ENCODE results near the gene SULT1A4. TPM values are rescaled to one million over a fixed set of nuclear protein-coding genes. Genes with fewer than 3 reads are reported as not detected.

The SULT1A4 gene
- 4.6 and 6.0 TPM in 2 replicates for total RNA-seq

DNA sequence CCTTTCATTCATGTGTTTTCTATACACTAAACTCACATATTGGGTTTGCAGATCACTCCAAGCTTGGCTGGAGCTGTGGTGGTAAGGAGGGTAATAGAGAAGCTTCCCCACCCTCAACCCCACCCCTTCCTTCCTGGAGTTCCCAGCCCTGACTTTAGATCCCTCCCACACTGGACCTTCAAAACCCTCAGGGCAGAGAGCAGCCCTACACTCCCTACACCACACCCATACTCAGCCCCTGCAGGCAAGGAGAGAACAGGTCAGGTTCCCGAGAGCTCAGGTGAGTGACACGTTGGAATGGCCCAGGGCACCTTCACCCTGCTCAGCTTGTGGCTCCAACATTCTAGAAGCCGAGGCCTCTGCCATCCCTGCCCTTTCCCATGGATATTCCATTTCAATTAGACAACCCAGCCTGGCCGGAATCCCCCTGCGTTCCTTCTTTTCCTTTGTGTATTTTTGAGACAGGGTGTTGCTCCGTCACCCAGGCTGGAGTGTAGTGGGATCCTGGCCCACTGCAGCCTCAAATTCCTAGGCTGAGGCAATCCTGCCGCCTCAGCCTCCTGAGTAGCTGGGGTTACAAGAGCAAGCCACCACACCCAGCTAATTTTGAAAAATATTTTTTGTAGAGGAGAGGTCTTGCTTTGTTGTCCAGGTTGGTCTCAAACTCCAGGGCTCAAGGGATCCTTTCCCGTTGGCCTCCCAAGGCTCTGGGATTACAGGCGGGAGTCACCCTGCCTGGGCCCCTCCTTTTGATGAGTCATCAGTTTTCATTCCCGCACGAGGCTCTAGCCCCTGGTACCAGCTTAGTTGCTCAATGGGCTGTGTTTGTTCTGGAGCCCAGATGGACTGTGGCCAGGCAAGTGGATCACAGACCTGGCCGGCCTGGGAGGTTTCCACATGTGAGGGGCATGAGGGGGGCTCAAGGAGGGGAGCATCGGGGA is at the start of gene SULT1A4:
Gene SULT1A4 (plus strand): TSS at position 208 of the 941 bp plus-strand sequence. CDS start 1,473 bp downstream, outside the sequence.

GRCh38 chr16:29454269-29454668 is 5.4 kb upstream of the SULT1A4 start, which contains the start of the genes BOLA2 and SLX1B:
Gene BOLA2, minus strand, starts transcription at chr16:29454351. Its CDS starts 98 bp downstream, at chr16:29454253.
Gene SLX1B, plus strand, starts transcription at chr16:29454533.

DNA sequence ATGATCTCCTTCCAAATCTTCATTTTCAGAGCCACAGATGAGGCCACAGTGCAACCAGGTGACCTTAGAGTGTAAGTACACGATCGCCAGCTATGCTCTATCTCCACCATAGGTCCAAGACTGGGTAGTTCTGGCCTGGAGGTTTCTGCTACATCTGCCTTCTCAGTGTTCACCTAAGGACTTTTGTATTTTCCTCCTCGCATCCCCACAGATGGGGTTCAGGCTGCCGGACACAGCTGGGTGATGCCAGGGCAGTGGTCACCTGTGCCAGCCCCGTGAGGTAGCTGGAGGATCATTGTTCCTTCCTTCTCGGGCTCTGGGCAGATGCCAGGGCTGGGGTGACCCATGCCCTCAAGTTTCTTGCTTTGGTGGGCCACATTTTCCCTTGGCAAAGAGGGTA is 46.6 kb downstream of the SULT1A4 start, which contains the start of gene NPIPB12:
Gene NPIPB12 (minus strand): TSS at position 101 of the 400 bp plus-strand sequence.

Small RNA genes lying within 50 kb of the gene (small RNA-seq; reads per million reads assigned to genes)
- gene AC133555.2: not detected

Other genes with a start within 250 kb of the SULT1A4 start
- under 0.01 and 2.2 TPM in 2 replicates for gene NPIPB11, start 53.2 kb upstream of the SULT1A4 start, total RNA-seq
- gene BOLA2, start 5.6 kb upstream of the SULT1A4 start, total RNA-seq: 9.7 and 11.7 TPM in 2 replicates
- gene SLX1B, start 5.4 kb upstream of the SULT1A4 start, total RNA-seq: 11.6 and 12.4 TPM in 2 replicates
- gene NPIPB12, start 46.5 kb downstream of the SULT1A4 start, total RNA-seq: 14.1 and 27.8 TPM in 2 replicates
- not detected in 2 replicates for gene SPN, start 203.3 kb downstream of the SULT1A4 start, total RNA-seq
- gene QPRT, start 219.3 kb downstream of the SULT1A4 start, total RNA-seq: 0.52 and 1.6 TPM in 2 replicates